ENCODE results near the gene CAVIN2. TPM values are rescaled to one million over a fixed set of nuclear protein-coding genes. Genes with fewer than 3 reads are reported as not detected.

CAVIN2 gene
- total and polyA plus RNA-seq, 2 experiments from 2014 or later = 0.74 to 1.0 TPM

GRCh38 chr2:191891656-191892055 lies 44.8 kb upstream of the CAVIN2 start:
- TF ChIP-seq, protein P1, sequence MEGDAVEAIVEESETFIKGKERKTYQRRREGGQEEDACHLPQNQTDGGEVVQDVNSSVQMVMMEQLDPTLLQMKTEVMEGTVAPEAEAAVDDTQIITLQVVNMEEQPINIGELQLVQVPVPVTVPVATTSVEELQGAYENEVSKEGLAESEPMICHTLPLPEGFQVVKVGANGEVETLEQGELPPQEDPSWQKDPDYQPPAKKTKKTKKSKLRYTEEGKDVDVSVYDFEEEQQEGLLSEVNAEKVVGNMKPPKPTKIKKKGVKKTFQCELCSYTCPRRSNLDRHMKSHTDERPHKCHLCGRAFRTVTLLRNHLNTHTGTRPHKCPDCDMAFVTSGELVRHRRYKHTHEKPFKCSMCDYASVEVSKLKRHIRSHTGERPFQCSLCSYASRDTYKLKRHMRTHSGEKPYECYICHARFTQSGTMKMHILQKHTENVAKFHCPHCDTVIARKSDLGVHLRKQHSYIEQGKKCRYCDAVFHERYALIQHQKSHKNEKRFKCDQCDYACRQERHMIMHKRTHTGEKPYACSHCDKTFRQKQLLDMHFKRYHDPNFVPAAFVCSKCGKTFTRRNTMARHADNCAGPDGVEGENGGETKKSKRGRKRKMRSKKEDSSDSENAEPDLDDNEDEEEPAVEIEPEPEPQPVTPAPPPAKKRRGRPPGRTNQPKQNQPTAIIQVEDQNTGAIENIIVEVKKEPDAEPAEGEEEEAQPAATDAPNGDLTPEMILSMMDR (IDR thresholded peaks at IDR 0.05; ENCODE audit: low read depth, low read length) = no peak

GRCh38 chr2:191889931-191890330 lies 43.0 kb upstream of the CAVIN2 start:
- Histone ChIP-seq H3K36me3 (no peaks in the 10 kb centered on the region), H3K27ac (no peak overlapping the region), H3K4me3 (no peak overlapping the region), H3K27me3 (no peaks in the 10 kb centered on the region), H3K9me3 (ENCODE audit: low read depth) (no peaks in the 10 kb centered on the region), H3K4me1 (ENCODE audit: low read depth) (peaks cover 5% of the 10 kb centered on the region)
- TF ChIP-seq, protein P1 (IDR thresholded peaks at IDR 0.05; ENCODE audit: low read depth, low read length) = no peak
- DNase-seq (ENCODE audit: low read depth in 1 of 2, low spot score in 1 of 2) = no peak

More at GRCh38 chr2:191891656-191892055, 44.8 kb upstream of the CAVIN2 start:
- Histone ChIP-seq H3K36me3 (no peaks in the 10 kb centered on the region), H3K9me3 (ENCODE audit: low read depth) (no peaks in the 10 kb centered on the region), H3K27ac (no peak overlapping the region), H3K4me1 (ENCODE audit: low read depth) (peaks cover 3% of the 10 kb centered on the region), H3K27me3 (no peaks in the 10 kb centered on the region), H3K4me3 (no peak overlapping the region)
- no peak for DNase-seq (ENCODE audit: low read depth in 1 of 2, low spot score in 1 of 2)

- TF ChIP-seq, protein P1 (IDR thresholded peaks at IDR 0.05; ENCODE audit: low read depth, low read length) = no peak
- Histone ChIP-seq H3K9me3 (ENCODE audit: low read depth) (no peaks in the 10 kb centered on the region), H3K4me1 (ENCODE audit: low read depth) (peaks cover 5% of the 10 kb centered on the region), H3K4me3 (no peak overlapping the region), H3K36me3 (no peaks in the 10 kb centered on the region), H3K27me3 (no peaks in the 10 kb centered on the region), H3K27ac (no peak overlapping the region)
- no peak for DNase-seq (ENCODE audit: low read depth in 1 of 2, low spot score in 1 of 2)
Measured at GRCh38 chr2:191888400-191889166, 41.7 kb upstream of the CAVIN2 start.

GRCh38 chr2:191885650-191886049 lies 38.8 kb upstream of the CAVIN2 start:
- no peaks in the 10 kb centered on the region for H3K27me3 ChIP-seq
- H3K36me3 ChIP-seq = no peaks in the 10 kb centered on the region
- TF ChIP-seq, protein P1 (IDR thresholded peaks at IDR 0.05; ENCODE audit: low read depth, low read length) = no peak
- H3K27ac ChIP-seq = no peak overlapping the region
- no peaks in the 10 kb centered on the region for H3K9me3 ChIP-seq (ENCODE audit: low read depth)
- no peak overlapping the region for H3K4me3 ChIP-seq
- no peak for DNase-seq (ENCODE audit: low read depth in 1 of 2, low spot score in 1 of 2)
- H3K4me1 ChIP-seq (ENCODE audit: low read depth) = peaks cover 5% of the 10 kb centered on the region

DNA sequence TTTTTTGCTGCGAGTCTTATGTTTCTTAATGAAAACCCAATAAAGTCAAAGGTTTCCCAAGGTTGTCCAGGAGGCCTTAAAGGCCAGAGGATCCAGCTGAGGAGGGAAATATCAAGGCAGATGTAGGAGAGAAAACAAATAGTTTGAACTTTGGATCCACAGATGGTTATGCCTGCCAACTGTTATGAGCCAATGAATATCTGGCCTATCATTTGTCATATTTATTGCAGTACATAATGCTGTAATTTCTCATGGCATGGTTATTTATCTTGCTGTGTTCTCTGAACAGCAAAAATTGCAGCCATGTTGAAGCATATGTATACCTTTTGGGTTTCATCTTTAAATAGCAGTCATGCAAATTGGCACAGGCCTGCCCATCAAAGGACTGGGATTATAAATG lies 38.2 kb upstream of the CAVIN2 start:
- Histone ChIP-seq H3K36me3 (no peaks in the 10 kb centered on the region), H3K4me1 (ENCODE audit: low read depth) (peaks cover 5% of the 10 kb centered on the region), H3K27me3 (no peaks in the 10 kb centered on the region), H3K9me3 (ENCODE audit: low read depth) (no peaks in the 10 kb centered on the region), H3K4me3 (no peak overlapping the region), H3K27ac (no peak overlapping the region)
- DNase-seq (ENCODE audit: low read depth in 1 of 2, low spot score in 1 of 2) = no peak
- TF ChIP-seq, protein P1 (IDR thresholded peaks at IDR 0.05; ENCODE audit: low read depth, low read length) = no peak

Measured in cardiac muscle cell (in vitro differentiated cells and primary cell).